OCI-LY3 (cell line): ENCODE data around the gene GPR65.

ENCODE experiments used
- EZH2phosphoT487 ChIP-seq: fragments of 200-600 bp; shearing (Covaris generic); IDR thresholded peaks from 2 replicates; pipeline ENCODE4 v1.6.1; 2018; ENCODE audit warnings: antibody characterized with exemption, mixed run types, low read depth
- TF ChIP-seq, protein P1 (sequence below): fragments of 200-600, 300-600 bp; sonication (generic); IDR thresholded peaks from 2 replicates; pipeline ENCODE4 v1.5.1; 2014; ENCODE audit warnings: antibody characterized with exemption, low read length, low read depth

DNA sequence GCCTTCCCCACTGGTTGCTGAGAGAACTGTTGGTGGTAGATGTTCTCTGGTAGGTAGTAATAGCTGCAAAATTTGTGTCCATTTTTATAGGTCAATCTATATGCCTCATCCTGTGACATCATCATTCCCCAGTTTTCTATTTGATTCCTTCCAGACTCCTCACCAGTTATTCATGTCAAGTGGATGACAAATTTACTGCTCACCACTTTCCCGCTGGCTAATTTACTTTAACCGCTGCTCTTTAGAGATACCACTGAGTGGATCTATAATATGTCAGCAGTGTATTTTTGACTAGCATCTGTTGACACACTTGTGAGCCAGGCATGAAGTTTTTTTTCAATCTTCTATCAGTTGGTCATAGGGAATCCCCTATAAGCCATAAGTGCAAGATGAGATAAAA lies 24.6 kb downstream of the GPR65 start:
- TF ChIP-seq, protein P1, sequence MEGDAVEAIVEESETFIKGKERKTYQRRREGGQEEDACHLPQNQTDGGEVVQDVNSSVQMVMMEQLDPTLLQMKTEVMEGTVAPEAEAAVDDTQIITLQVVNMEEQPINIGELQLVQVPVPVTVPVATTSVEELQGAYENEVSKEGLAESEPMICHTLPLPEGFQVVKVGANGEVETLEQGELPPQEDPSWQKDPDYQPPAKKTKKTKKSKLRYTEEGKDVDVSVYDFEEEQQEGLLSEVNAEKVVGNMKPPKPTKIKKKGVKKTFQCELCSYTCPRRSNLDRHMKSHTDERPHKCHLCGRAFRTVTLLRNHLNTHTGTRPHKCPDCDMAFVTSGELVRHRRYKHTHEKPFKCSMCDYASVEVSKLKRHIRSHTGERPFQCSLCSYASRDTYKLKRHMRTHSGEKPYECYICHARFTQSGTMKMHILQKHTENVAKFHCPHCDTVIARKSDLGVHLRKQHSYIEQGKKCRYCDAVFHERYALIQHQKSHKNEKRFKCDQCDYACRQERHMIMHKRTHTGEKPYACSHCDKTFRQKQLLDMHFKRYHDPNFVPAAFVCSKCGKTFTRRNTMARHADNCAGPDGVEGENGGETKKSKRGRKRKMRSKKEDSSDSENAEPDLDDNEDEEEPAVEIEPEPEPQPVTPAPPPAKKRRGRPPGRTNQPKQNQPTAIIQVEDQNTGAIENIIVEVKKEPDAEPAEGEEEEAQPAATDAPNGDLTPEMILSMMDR = no peak
- no peak for TF ChIP-seq EZH2phosphoT487
